GM23248 (cell line): Measurements from ENCODE around the gene ARHGAP23.

Experiments
- EZH2 ChIP-seq: fragments of 200-600 bp; sonication (generic); IDR thresholded peaks from 2 replicates; pipeline ENCODE4 v1.6.1; 2018; ENCODE audit warnings: antibody characterized with exemption, mild to moderate bottlenecking; ENCODE audit not compliant: insufficient read depth, poor library complexity, severe bottlenecking
- EZH2phosphoT487 ChIP-seq: fragments of 200-600 bp; sonication (generic); IDR thresholded peaks from 2 replicates; pipeline ENCODE4 v1.6.1; 2018; ENCODE audit warnings: antibody characterized with exemption, moderate library complexity, mild to moderate bottlenecking, low read depth; ENCODE audit not compliant: insufficient read depth

GRCh38 chr17:38436386-38436785 lies 8.1 kb downstream of the ARHGAP23 start:
- no peak for TF ChIP-seq EZH2
- no peak for TF ChIP-seq EZH2phosphoT487
